HG03103 (cell line): ENCODE measurements around the gene DUOX1.

Source experiments
- ATAC-seq: cut with Tn5 transposase; IDR thresholded peaks from one replicate; pipeline ENCODE4 v1.9.1; 2021; ENCODE audit warnings: low read depth; ENCODE audit not compliant: unreplicated experiment

The DUOX1 gene

DNA sequence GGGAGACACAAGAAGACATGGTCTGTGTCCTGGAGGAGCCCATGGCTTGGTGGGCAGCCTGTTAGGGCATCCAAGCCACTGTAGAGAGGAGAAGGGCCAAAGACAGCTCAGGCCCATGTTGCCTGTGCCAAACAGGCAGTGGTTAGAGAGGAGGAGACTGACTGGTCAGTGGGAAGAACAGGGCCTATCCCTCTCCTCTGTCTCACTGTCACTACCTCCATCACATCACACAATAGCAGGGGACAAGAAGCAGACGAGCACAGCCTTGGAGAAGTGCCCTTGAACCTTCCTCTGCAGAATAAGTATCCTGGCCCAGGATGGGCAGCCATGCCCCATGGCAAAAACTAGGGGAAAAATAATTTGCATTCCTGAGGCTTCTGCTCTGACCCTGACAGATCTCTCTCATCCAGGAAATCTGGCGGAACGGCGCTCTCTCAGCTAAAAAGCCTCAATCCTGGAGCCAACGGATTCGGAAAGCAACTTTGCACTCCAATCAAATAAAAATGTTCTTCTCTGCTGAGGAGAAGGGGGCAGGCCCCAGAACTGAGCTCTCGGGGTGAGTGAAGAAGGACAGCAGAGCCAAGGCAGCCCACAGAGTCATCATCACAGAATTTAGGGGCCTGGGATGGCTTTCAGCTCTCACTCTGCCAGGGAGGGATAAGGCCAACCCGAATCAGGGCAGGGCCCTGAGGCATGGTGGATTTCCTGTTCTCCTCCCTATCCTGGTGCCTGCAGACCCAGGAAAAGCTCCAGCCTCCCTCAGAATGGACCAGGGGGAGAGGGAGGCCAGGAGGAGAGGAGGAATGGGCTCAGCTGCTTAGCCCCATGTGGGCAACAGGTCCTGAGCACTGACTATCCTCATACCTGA is 56.3 kb downstream of the DUOX1 start:
- ATAC-seq = no peak

DNA sequence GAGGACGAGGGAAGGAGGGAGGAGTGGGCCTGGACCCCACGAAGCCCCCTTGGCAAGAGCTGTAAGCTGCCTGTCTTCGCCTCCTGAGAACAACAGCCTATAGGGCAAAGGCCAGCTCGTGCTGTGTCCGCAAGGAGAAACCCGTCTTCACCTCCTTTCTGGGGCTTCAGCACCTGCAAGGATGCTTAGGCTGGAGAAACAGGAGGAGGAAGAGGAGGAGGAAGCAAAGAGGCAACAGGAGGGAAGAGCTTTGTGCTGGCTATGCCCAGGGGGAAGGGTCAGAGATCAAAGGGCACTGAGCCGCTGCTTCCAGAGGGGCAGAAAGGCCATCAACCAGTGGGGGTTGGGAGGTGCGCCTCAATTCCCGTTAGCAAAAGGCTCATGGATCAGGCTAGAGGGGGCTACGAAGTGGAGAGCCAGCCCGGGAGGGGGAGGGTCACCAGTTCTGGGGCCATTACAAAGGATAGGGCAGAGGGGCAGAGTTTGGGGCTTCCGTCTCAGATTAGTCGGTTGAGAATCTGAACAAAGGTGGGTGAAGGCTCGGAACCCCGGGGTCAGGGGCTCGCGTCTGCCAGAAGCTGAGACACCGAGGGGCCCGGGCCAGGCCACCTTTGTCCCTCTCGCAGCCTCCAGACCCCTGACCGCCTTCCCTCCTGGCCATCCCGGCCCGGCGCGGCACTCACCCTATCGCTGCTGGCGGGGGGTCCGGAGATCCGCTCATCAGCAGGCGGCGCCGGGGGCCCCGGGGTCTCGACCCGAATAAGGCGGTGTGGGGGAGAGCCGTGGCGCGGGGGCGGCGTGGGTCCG is 57.2 kb downstream of the DUOX1 start:
- no peak for ATAC-seq

DNA sequence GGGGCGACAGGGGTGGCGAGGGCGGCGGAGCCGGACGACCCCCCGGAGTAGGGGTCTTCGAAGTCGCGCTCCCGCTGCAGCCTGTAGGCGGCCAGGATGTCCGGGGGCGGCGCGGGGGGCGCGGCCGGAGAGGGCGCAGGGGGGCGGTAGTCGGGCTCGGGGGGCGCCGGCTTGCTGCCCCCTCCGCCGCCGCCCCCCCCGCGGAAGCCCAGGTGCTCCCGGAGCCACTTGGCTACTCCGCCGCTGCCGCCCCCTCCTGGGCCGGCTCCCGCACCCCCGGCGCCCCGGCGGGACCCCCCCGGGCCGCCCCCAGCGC is 57.7 kb downstream of the DUOX1 start:
- no peak for ATAC-seq

DNA sequence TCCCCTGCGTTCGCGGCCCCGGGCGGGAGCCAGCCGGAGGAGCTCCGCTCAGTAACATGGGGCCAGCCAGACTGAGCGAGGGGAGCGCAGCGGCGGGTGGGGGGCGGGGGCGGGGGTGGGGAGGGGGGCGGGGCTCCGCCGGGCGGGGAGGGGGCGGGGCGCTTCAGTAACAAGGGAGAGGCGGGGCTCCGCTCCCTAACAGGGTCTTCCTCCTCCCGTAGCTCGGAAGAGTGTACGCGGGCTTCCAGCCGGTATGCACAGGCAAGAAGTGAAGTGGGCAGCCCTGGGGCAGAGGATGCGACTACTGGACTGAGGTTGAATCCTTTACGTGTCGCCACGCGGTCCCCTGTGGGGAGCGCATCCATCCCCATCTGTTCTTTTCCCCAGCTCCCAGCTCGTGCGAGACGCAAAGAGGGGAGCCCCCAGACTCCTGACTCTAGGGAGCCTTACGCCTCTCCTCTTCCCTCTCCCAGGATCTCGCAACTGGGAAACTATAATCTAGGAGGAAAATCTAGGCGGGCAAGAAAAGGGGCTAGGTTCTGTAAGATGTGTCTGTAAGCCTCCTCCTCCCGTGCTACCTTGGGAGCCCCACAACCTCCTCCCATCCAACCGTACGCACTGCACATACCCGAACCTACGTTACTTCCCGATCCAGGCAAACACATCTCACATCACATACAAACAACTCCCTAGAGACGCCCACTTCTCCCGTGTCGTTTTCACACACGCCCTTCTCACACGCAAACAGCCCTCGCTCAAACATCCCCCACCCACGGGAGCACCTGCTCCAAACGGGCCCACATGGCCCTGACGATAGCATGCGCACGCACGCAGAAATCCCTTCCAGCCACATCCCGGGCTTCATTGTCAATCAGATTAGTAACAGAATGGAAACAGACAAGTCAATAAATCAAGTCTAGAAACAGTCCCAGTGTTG is 58.4 kb downstream of the DUOX1 start, which contains the start of gene SHF:
Gene SHF (minus strand): TSS at position 73 of the 937 bp plus-strand sequence. CDS start 15 bp downstream, at position 58.
- ATAC-seq = no peak

DNA sequence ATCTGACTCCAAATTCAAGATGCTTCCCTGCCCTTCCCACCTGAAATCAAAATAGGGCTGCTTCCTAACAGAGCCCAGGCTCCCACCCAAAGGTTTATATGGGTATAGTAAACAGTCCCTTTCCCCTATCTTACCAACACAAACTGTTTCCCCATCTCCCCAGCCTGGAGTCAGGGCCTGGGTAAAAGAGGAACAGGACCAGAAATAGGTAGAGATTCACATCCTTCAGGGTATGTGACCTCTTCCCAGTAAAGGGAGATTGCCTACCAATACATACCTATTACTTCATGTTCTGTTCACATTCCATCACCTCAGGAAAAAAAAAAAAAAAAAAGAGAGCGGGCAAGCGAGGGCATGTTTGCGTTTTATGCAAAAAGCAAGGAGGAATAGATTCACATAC is 67.7 kb downstream of the DUOX1 start:
- no peak for ATAC-seq

DNA sequence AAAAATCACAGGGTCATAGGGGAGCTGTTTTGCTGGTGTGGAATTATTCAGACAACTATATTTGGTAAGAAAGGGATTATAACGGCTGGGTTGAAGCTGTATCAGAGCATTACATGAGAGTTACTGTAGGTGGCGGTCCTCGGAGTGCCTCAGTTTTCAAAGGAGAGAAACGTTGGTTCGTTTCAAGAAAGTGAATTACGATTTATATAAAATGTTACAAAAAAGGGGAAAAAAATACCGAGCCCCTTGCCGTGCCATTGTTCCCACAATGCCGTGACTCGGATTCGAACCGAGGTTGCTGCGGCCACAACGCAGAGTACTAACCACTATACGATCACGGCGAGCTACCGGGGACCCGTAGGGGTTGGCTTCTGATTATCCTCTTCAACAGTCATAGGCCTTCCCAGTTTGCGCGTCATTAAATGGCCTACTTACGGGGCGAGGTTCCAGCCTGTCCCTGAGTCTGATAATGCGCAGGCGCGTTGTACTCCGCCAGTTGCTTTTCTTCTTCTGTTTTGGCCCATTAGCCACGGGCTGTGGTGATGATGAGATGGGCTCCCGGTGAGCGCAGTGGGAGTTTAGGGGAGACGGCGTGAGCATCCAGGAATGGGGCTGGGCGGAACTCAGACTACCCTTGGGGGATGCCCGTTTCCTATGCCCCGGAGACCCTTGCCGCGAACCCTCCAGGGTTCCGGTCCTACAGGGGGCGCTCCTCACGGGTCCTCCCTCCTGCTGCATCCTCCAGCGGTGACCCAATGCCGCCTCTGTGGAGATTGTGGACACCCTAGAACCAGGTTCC is 68.7 kb downstream of the DUOX1 start:
- peak; percentile 48 for ATAC-seq

DNA sequence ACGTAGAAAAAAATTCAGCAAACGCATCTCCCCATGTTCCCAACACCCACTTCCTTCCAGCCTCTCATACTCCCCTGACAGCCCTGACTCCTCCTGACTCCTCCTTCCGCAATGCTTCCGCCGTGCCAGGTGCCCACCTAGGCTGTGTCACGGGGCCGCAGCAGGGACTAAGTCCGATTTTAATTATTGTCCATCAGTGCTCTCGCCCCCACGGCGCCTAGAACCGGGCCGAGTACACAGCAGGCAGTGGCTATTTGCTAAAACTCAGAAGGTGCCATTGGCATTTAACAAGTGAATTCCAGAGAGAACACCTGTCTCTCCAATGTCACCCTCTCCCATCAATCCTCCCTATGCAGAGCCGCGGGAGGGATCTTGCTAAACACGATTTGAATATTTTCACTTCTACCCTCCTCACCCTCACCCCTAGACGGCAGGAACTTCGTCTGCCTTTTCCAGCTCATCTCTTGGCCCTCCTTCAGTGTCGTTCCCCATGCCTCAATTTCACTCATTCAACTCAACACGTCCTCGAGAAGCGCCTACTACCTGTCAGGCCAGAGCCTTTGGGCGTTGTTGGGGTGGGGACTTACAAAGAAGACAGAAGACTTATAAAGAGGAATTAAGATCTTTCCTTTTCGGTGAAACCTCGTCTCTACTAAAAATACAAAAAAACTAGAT is 69.5 kb downstream of the DUOX1 start:
- ATAC-seq = peak; percentile 10

DNA sequence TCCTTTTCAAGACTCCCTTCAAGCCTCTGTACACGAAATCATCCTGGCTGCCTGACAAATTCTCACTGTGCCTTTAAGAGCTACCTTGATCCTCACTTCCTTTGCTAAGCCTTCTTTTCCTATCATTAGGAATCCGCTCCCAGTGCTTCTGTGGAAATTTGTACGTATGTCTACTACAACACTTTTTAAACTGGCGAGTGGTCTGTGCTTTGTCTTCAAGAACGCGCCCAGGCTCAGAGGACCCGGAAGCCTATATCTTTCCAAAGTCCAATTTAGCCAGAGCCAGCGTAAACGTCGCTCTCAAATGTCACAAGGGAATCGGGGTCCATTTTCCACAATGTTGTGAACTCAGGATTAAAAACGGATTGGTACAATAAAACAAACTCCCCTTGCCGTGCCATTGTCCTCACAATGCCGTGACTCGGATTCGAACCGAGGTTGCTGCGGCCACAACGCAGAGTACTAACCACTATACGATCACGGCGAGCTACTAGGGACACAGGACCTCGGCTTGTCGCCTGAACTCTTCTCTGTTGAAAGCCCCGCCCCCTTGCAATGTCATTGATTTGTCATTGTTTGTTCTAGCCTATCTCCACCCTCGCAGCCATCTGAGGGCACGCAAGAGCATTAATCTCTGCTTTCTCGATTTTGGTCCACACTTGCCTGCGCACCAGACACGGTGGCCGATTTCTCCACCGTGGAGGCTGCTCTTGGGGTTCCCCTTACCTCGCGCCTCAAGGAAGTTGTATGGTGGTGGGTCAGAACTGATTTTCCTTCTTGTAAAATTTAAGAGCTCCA is 70.4 kb downstream of the DUOX1 start:
- ATAC-seq = peak; percentile 43

DNA sequence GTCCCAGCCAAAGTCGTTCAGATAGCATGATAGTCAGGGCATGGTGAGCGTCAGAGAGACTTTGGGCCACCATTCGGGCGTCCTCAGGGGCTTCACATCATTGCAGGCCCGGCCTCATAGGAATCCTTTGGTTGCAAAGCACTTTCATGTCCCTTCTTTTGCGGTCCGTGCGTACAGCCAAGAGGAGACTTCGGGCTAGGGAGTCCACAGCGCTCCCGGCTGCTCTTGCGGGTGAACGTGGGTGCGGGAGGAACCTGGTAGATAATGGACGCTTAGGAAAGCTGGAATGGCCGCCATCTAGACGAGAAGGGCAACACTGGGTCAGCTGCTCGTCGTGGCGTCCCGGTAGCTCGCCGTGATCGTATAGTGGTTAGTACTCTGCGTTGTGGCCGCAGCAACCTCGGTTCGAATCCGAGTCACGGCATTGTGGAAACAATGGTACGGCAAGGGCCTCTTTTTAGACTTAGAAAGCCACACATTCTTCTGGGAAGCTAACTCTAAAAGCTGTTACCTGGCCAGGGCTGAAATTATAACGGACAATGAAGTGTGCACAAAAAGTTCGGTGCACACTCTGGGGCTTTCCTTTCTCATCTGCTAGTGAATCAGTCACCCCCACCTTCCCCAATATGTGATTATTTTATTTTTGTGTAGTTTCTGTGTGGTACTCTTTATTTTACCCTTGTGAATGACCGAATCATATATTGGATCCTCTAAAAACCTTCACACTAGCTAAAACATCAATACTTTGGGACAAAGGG is 71.2 kb downstream of the DUOX1 start:
- no peak for ATAC-seq

DNA sequence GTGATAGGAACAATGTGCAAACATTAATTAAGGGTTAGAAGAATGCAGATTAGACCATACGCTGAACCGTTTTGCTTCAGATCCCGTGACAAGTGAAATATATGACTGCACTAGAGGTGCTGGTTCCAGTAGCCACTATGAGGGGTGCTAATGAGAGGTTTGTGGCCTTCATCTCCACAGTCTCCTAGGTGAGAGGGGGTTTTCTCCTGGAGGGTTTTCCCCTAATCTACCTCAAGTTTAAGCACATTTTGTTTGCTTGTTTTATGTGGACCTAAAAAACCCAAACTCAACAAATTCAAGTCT is 71.7 kb downstream of the DUOX1 start:
- no peak for ATAC-seq

DNA sequence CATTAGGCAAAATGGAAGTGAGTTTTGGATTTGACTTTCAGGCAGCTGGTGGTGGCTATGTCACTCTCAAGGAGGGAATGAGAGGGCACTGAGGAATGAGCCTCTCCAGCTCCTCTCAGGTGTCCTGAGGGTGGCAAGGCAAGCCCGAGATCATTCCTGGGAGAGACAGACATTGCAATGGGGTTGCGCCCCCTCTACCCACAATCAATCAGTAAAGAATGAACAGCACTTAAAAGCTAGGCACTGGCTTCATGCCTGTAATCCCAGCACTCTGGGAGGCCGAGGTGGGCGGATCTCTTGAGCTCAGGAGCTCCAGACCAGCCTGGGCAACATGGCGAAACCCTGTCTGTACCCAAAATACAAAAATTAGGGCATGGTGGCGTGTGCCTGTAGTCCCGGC is 72.1 kb downstream of the DUOX1 start:
- no peak for ATAC-seq

DNA sequence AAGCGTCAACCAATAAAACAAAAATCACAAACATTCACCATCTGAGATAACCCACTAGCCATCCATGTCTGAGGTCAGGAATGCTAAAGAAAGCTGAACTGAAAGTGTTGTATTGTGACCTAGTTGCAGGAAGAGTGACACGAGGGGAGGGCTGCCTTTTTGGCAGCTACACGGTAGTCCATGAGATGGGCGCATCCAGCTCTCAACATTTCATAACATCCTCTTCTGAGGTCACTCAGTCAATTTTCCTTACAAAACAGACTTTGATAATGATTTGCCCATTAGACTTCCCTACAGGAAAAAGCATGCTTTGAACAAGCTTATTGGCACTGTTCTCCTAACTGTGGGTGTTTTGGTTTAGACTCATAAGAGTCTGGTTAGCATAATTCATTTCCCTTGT is 73.4 kb downstream of the DUOX1 start:
- ATAC-seq = no peak

DNA sequence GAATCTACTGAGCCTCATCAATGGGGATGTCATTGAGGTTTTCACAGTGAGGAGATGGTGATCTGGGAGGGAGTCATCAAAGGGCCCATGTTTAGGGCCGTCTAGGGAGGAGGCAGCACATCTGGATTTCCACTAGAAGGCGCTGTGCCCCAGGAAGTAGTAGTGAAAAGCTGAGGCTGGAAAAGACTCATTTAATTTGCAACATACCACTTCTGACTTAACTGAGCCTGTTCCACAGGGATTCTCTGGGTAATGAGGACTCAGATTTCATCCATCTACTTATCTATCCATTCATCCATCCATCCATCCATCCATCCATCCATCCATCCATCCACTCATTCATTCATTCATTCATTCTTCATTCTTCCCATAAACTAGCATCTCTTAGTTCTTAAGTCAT is 75.4 kb downstream of the DUOX1 start:
- no peak for ATAC-seq

DNA sequence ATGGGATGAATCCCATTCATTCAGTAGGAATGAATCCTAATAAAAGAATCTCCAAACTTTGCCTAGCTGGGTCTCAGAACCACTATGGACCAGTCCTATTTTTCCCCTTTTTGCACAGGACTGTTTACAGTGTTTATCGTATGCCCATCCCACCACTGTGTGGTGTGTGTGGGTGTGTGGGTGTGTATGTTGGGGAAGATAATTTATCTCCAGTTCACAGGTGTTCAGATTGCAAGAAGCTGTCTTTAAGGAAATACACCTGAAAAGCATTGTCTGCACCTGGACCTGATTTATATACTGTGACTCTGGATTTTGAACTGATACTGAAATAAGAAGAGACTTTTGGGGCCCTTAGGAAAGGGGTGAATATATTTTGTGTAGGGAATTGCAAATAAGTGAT is 82.7 kb downstream of the DUOX1 start:
- no peak for ATAC-seq
